GM19452 (cell line): ENCODE measurements around the gene LCE2B.
"Not testable (repeated sequence)": the region's sequence is repeated elsewhere in the genome, so short reads cannot be mapped to it uniquely, and the experiment has no call there.

Experiments used
- ATAC-seq: cut with Tn5 transposase; IDR thresholded peaks from one replicate; pipeline ENCODE4 v1.9.1; 2021; ENCODE audit not compliant: unreplicated experiment

The LCE2B gene, protein sequence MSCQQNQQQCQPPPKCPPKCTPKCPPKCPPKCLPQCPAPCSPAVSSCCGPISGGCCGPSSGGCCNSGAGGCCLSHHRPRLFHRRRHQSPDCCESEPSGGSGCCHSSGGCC

GRCh38 chr1:152685823-152686222, at the start of gene LCE2B:
LCE2B (plus strand) TSS chr1:152686123; CDS start chr1:152686844, 721 bp downstream.
- ATAC-seq, result not testable (repeated sequence)

- no peak for ATAC-seq
Observed at GRCh38 chr1:152640351-152640750, 45.6 kb upstream of the LCE2B start.

DNA sequence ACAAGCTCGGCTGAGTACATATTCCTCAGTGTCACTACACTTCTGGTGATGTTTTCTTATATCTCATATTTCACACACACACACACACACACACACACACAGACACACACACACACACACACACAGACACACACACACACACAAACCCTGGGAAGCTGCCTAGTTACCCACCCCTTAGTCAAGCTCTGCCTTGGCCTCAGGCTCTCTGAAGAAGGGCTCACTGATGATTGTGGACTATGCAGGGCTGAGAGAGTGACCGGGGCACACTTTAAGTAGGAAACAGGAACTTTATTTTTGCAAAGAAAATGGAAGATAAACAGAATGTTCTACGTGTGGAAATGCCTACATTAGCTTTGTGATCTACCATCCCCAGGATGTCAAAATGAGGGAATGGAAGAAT, 42.0 kb upstream of the LCE2B start:
- ATAC-seq, result no peak

- no peak for ATAC-seq
Observed at GRCh38 chr1:152645146-152645545, 40.8 kb upstream of the LCE2B start.

DNA sequence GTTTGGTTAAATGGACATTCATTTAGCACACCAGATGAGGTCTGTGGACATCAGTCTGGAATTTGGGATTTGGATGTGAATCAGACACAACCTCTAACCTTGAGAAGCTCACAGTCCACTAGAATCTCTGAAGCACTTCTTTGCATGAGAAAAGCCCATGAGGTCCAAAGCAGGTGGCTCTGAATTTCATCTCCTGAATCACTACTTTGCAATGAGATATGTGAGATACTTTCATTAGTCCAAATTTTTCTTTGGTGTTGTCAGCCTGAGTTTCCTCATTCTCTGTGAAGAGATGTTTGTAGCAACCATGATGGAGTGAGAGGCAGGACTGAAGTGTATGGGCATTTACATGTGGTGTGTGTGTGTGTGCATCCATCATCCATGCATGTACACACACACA, 39.3 kb upstream of the LCE2B start:
- no peak for ATAC-seq

GRCh38 chr1:152654110-152654509, 31.8 kb upstream of the LCE2B start:
- ATAC-seq, result no peak

DNA sequence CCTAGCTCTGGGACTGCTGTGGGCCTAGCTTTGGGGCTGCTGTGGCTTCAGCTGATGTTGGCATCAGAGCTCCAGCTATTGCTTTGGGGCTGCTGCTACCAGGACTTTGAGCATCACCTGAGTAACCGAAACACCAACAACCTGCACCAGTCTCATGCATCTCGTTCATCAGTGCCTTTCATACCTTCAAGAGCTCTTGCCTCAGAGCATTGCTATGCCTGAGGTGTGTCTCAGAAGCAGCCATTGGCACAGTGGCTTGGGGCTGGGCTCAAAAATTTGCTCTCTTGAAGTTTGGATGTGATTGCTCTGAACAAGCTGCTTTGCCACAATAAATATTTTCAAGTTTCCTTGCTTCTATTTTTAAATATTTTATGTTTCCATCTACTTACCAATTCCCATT, 29.5 kb upstream of the LCE2B start:
- no peak for ATAC-seq

DNA sequence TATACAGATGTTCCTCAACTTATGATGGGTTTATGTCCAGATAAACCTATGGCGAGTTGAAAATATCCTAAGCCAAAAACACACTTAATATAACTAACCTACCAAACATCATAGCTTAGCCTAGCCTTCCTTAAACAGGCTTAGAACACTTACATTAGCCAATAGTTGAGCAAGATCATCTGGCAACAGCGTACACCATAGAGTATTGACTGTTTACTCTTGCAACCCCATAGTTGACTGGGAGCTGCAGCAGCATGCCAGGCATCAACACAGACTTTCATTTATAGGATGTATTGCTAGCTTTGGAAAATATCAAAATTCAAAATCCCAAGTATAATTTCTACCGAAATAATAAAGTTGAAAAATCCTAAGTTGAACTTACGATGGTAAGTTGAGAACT, 28.2 kb upstream of the LCE2B start:
- ATAC-seq, result no peak

DNA sequence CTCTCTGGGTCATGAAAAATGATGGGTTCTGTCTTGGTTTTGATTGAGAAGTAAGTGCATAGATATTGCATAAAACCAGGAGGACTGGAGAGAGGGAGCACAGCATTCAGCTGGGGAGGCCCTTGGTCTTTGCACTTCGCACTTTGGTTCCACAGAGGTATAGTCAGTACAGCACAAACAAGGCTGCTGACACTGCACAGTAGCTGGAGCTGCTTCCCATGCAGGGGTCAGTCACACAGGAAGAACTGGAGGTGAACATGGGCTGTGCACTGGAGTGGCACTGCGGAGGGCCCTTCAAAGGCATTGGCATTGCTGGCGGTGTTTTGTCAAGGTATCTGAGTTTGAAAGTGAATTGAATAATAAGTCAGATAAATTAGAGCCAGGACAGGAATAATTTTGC, 27.3 kb upstream of the LCE2B start:
- no peak for ATAC-seq

DNA sequence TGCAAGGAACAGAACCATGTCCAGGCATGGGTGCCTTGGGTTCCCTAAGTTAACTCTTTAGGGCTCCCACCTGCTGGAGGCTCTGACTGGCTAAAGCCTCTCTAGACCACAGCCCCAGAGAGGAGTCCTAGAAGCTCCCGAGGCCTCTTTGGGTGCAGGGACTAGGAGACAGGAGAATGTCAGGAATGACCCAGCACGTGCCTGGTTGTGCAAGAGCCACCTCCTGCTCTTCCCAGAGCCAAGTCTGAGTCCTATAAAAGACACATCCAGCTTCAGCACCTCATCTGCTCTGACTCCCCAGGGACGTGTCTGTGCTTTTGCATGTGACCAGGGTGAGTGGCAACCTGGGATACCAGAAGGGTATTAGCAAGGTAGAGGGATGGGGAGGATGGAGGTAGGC, 22.8 kb upstream of the LCE2B start, which contains the start of gene LCE2D:
Gene LCE2D (plus strand): TSS at position 283 of the 400 bp plus-strand sequence. CDS start 726 bp downstream, outside the sequence.
- ATAC-seq, result no peak

- not testable (repeated sequence) for ATAC-seq
Observed at GRCh38 chr1:152666171-152666570, 19.8 kb upstream of the LCE2B start.

GRCh38 chr1:152667648-152668047, 18.3 kb upstream of the LCE2B start:
- no peak for ATAC-seq

GRCh38 chr1:152673016-152673415, 12.9 kb upstream of the LCE2B start:
- no peak for ATAC-seq

DNA sequence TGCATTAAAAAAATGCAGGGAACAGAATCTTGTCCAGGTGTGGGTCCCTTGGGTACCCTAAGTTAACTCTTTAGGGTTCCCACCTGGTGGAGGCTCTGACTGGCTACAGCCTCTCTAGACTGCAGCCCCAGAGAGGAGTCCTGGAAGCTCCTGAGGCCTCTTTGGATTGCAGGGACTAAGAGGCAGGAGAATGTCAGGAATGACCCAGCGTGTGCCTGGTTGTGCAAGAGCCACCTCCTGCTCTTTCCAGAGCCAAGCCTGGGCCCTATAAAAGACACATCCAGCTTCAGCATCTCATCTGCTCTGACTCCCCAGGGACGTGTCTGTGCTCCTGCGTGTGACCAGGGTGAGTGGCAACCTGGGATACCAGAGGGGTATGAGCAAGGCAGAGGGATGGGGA, 10.9 kb upstream of the LCE2B start, which contains the start of gene LCE2C:
Gene LCE2C (plus strand): TSS at position 297 of the 400 bp plus-strand sequence. CDS start 737 bp downstream, outside the sequence.
- not testable (repeated sequence) for ATAC-seq

DNA sequence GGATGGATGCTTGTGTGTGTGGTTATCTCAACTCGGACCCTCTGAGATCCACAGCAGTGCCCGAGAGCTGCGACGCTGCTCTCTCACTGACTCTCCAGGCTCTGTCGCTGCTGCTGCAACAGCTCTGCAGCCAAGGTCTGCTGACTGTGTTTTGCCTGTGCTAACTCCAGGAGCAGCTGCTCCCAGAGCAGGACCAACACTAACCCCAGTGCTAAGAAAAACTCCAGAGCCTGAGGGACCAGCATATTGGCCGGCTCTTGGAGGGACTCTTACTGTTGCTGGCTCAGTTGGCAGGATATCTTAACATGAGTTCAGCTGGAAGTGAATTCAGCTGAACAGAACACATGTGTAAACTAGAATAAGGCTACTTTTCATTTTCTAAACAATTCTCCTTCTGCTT, 6.5 kb upstream of the LCE2B start:
- ATAC-seq, result no peak

GRCh38 chr1:152681616-152682015, 4.3 kb upstream of the LCE2B start:
- no peak for ATAC-seq

GRCh38 chr1:152683846-152684245, 2.1 kb upstream of the LCE2B start:
- no peak for ATAC-seq

DNA sequence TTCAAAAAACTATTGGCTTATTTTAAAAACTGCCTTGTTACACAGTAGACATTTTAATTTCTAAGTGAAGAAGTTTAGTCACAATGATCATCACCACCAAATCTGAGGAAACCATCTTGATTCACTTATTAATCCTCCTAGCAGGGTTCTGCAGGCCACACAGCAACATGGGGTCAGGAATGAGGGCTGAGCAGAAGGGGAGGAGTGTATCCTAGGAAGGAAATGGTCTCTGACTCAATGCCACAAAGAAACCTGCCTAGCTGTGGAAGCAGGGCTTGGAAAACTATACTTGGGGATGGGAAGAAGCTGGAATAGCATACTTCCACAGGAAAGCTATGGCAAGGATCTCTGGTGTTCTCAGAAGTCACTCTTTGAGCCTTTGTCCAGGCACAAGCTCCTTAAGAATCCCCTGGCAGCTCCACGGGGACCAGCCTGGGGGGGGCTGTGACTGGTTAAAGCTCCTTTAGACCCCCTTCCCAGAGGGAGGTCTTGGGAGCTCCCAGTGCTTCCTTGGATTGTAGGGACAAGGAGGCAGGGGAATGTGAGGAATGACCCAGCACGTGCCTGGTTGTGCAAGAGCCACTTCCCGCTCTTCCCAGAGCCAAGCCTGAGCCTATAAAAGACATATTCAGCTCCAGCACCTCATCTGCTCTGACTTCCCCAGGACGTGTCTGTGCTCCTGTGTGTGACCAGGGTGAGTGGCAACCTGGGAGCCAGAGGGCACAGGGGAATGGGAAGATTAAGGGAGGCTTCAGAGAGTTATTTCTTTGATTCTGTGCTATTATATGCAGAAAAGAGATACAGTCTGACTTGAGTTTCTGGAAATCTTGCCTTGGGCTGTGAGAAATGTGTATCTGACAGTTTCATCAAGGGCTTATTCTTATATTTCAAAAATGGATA, 12.0 kb downstream of the LCE2B start, which contains the start of gene LCE2A:
Gene LCE2A (plus strand): TSS at position 645 of the 900 bp plus-strand sequence. CDS start 557 bp downstream, outside the sequence.
- no peak for ATAC-seq

DNA sequence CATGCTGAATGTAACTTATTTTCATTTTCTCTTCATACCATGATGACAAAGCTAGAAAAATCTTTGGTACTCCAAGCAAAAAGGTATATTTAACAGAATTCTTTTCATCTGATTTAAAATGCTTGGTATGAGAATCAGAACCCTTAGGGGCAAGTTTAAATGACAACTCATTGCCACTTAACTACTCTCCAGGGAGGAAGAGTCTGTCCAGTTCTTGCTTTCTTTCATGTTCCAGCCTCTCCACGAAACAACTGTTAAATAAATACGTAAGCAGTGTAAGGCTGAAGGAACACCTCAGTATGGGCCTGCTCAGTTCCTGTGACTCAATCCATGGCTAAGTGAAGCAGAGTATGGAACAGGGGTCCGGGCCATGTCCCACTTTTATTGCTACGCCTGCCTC, 13.8 kb downstream of the LCE2B start:
- no peak for ATAC-seq

DNA sequence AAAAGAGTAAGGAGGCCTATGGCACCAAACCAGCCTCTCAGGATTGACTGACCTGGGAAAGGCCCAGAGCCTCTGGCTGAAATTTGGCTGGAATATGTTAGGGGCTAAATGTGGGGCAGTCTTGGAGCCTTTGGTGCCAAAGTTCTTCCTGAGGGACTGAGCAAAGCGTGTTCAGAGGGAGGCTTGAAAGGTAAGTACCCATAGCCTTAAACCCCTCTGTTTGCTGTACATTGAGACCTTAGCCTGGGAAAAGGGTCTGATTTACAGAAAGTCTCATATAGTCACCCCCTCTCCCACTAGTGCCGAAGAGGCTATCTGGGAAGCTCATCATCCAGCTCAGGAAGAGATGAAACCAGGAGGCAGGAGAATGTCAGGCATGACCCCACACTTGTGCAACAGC, 21.9 kb downstream of the LCE2B start, which contains the start of gene LCE4A:
Gene LCE4A (plus strand): TSS at position 301 of the 400 bp plus-strand sequence. CDS start 916 bp downstream, outside the sequence.
- no peak for ATAC-seq

- no peak for ATAC-seq
Observed at GRCh38 chr1:152718238-152718637, 32.3 kb downstream of the LCE2B start.

GRCh38 chr1:152725261-152725660, 39.3 kb downstream of the LCE2B start:
- no peak for ATAC-seq
